Fibroblast of skin of right quadriceps (primary cell): ENCODE measurements around the gene CXCR5.

Experiments used
- DNase-seq: peaks from one replicate; pipeline ENCODE4 v3.0.0-alpha.2; 2013

Gene CXCR5

GRCh38 chr11:118929501-118930093 lies 45.9 kb downstream of the CXCR5 start:
- DNase-seq = peak; percentile 91

DNA sequence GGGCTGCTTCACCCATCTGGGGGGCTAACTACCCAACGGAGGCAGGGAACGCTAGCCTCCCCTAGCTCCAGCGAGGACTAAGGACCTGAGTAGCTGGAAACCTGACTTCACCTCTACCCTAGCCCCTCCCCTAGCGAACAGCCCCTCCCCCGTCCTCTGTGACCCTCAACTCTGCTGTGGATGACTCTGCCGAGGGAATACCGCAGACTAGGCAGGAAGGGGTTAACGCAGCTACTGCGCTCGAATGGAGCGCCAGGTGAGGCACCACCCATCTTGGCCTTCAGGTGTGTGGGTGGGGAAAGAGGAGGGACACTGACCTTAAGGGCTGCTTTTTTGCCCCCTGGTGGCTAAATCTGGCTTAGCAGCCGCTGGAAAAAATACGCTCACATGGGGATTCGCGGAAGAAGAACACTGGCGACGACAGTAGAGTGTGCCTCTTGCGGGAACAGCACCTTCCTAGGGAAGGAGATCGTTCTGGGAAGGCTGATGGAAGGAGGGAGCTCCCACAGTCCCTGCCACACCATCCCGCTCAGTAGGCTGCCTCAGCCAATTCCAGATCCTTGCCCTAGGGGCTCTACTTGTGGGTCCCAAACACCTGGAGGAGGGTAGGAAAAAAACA lies 46.5 kb downstream of the CXCR5 start:
- peak; percentile 71 for DNase-seq

DNA sequence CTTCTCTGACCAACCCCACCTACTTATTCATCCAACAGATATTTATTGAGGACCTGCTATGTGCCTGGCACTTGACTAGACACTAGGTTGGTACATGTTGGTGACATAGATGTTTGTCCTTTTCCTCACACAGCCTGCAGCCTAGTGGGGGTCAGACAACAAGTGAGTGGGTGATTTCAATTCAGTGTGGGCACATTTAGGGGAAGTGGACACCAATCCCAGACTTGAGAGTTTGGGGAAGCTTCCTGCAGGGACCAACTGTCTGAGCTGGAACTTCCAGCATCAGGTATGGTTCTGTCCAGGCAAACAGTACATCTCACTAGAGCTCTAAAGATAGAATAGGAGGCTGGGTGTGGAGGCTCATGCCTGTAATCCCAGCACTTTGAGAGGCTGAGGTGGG lies 47.9 kb downstream of the CXCR5 start:
- DNase-seq = no peak

DNA sequence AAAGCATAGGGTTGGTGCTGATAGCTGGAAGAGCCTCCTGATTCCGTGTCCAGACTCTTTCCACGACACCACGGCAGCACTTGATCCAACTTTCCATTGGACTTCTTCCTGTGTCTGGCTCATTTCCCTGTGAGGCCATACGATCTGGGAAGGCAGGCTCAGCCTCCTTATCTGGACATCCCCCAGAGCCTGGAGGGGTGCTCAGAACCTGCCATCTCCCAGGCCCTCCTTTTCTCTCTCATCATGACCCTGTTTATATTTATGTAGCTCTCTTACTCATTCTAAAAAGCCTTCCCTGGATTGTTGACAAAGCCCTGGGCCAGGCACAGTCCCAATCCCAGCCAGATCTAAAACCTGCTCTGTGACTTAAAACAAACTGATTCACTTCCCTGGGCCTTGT lies 49.8 kb downstream of the CXCR5 start:
- no peak for DNase-seq

- DNase-seq = no peak
Observed at GRCh38 chr11:118935376-118935775, 51.7 kb downstream of the CXCR5 start.

DNA sequence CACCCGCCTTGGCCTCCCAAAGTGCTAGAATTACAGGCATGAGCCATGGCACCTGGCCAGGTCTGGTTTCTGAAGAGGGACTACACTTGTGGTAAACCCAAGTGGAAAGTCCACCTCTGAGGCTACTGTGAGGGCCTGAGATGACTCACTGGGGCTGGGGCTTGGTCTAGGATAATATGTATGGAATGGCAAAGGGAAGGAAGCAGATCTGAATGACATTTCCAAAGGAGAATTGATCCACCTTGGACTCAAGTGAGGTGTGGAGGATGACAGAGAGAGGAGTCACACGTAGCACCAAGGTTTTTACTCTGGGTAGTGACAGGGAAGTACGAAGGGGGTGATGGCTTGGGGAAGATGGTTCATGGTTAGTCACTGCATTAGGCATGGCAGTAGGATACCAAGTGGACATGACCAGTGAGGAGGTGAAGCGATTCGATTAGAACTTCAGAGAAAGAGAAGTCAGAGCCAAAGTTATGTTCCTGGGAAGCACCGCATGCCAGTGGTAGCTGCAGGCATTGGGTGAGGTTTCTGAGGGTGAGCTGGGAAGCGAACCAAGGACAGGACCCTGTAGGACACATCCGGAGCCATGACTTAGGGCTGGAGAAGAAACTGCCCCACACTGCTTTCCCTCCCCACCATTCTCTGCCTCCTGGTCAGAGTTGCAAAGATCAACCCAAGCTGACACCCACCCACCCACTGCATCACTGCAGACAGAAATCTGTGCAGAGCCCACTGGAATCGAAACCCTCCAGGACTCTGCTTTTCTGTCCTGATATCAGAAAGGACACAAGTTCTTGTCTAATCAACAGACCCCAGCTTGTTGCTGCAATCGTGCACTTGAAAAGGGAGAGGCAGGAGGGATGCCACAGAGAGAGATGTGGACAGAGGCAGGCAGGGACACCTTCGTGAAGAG lies 55.1 kb downstream of the CXCR5 start:
- peak; percentile 71 for DNase-seq

- no peak for DNase-seq
Observed at GRCh38 chr11:118939404-118939915, 55.8 kb downstream of the CXCR5 start.

DNA sequence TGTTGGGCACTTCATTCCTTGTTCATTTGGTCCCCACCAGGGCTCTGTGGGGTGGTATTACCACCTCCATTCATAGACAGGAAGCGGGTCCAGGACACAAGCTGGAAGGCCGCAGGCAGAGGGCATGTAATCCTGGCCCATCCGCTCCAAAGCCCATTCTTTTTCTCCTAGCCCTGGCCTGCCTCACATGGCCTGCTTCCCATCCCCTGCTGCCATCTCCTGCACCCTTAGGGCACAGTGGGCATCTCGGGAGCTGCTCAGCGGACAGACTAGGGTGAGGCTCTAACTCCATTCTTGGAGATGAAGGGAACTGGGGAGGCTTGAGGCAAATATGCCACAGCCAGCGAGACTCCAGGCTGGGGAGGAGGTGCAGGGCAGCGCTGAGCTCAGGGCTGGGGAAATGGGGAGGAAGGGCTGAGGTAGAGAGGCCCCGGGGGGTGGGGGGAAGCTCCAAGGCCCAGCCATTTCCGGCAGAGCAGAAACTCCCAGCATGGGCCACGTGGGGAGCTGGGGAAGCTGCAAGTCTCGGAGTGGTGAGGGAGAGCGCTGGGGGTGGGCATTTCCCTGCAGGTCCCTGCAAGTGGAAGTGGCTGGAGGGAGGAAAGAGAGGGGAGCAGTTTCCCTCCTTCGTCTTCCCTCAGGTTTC lies 56.4 kb downstream of the CXCR5 start:
- peak; percentile 69 for DNase-seq

- DNase-seq = no peak
Observed at GRCh38 chr11:118947091-118947490, 63.4 kb downstream of the CXCR5 start.
